AG09319 (cell line): ENCODE data around the gene GRIK3.

Experiments used
- DNase-seq: peaks from one replicate; pipeline ENCODE4 v3.0.0-alpha.2; 2010; ENCODE audit warnings: low read depth; ENCODE audit errors: extremely low read depth
- CTCF ChIP-seq: IDR thresholded peaks from 2 replicates; pipeline ENCODE4 v1.5.1; 2011; ENCODE audit warnings: low read depth, mild to moderate bottlenecking, inconsistent platforms, low read length, moderate library complexity

Gene GRIK3

GRCh38 chr1:37073152-37073853 is 39.0 kb upstream of the GRIK3 start:
- DNase-seq: no peak
- no peak for TF ChIP-seq CTCF

DNA sequence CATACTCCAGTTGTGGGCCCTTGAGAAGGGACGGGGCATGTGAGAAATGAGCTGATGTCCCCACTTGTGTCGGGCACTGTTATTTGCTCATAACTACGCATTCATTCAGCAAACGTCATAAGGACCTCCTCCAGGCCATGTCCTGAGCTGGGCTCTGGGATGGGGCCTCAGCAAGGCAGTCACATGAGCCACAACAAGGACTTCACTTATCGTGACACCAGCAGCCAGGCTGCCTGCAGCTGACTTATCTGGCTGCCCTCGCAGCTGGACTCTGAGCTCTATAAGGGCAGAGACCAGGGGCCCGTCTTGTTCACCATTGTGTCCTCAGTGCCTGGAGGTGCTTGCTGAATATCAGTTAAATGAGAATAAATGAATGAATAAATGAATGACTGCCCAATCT is 37.5 kb upstream of the GRIK3 start:
- no peak for TF ChIP-seq CTCF
- DNase-seq: no peak

DNA sequence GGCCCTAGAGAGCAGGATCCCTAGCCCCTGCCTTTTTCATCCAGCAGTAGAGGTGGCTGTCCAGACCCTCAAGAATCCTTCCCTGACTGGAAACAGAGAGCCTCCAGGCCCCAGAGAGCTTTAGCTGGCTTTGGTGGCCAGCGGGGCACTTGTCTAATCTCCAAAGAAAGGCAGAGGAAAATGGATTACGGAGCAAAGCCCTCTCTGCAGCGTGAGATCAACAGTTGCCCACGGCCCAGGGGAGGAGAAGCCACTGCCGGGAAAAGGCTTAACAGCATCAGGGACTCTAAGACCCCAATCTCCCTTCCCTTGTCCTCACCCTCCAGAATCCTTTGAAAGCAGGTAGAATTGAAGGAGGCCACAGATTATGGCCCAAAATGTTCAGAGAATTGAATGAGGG is 35.8 kb upstream of the GRIK3 start:
- TF ChIP-seq CTCF: no peak
- DNase-seq: no peak

- DNase-seq: no peak
- no peak for TF ChIP-seq CTCF
These were observed 35.1 kb upstream of the GRIK3 start for GRCh38 chr1:37069406-37069805.

DNA sequence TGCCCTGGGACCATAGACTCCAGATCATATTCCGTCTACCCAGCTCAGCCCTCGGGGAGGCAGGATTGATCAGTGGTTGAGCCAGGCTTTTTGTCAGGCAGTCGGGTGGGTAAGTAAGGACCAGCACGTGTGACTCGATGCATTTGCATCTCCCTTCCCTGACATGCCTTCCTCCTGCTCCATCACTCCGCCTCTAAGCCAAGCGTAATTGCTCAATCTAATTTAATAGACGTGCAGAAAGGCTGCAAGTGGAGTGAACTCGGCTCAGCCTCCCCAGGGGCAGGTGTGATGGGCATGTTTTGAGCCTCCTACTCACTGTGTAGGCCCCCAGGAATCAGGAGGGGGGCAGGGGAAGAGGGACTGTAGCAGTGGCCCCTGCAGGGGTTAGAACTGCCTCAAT is 34.6 kb upstream of the GRIK3 start:
- TF ChIP-seq CTCF: no peak
- no peak for DNase-seq

DNA sequence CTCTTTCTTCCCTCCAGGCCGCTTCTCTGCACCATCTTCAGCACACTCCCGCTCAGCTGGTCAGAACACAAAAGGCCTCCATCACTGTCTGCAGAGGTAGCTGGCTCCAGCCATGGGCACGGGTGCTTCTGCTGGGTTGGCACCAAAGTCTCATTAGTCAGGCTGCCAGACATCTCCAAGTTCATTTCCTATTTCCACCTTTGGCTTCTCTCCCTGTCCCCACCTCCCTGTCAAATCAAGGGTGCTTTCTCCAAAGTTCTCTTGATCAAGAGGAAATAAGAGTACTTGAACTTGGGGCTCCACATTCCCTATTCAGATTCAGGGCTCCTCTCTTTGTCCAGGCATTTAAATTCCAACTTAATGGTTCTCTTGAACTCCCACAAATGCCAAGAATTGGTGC is 33.9 kb upstream of the GRIK3 start:
- DNase-seq: no peak
- TF ChIP-seq CTCF: no peak

DNA sequence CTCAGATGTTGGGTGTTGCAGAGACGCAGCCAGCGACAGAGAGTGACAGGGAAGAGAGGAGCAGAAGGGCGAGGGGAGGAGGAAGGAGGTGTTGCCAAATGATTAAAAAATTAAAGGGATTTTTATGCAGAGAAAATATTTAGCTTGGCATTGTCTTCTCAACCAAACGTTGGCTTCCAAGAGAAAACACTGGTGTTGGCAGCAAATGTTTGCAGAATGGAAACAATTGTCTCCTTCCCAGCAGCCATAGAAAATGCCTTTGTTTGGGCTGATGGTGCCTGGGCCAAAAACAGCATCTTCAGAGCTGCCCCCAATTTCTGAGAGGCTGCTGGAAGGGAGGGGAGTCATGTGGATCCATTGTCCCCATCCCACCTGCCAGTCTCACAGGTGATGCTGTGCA is 29.7 kb upstream of the GRIK3 start:
- DNase-seq: no peak
- no peak for TF ChIP-seq CTCF
